GM08714 (cell line): ENCODE data around the gene SLC25A22.

Experiments
- H3K4me3 ChIP-seq: fragments of 200-500 bp; sonication (Bioruptor generic); 2 replicates; pipeline ENCODE4 v1.5.1; 2014; ENCODE audit warnings: mild to moderate bottlenecking, low read length, inconsistent platforms
- ZNF274 ChIP-seq: IDR thresholded peaks from 2 replicates; pipeline ENCODE4 v1.6.1; 2012; ENCODE audit warnings: mild to moderate bottlenecking, low read depth, low read length

The SLC25A22 gene

DNA sequence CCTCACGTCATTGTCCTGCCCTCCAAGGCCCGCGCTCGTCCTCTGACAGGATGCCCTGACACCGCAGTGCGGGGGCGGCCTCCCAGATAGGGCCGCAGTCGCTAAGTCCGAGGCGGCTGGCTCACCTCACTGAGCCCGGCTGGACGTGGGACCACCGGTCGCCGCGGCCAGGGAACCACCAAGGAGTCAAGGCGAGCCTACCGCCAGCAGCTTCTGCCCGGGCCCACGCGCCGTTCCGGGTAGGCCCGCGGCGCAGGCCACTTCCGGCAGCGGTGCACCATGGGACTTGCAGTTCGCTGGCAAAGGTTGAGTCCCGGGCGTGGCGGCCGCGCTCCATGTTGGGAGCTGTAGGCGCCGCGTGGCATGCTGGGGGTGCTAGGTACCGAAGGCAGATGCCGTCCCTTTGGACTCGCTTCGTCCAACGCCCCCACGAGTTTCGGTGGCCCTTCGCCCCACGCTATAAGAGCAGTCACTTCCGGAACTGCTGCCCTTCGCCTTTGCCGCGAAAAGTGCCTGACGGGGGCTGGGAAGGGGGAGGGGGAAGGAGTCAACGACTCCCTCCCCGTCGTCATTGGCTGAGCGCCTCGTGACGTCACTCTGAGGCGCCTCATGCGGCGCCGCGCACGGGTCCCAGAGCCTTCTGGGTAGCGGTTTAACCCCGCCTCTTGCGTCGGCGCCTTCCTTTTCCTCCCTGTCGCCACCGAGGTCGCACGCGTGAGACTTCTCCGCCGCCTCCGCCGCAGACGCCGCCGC lies 11.4 kb upstream of the SLC25A22 start, which contains the start of gene RPLP2:
Gene RPLP2 (plus strand): TSS at position 681 of the 753 bp plus-strand sequence. CDS start 268 bp downstream, outside the sequence.
- H3K4me3 ChIP-seq, result peak within 1 kb of the TSS; percentile 76
- no peak for TF ChIP-seq ZNF274

DNA sequence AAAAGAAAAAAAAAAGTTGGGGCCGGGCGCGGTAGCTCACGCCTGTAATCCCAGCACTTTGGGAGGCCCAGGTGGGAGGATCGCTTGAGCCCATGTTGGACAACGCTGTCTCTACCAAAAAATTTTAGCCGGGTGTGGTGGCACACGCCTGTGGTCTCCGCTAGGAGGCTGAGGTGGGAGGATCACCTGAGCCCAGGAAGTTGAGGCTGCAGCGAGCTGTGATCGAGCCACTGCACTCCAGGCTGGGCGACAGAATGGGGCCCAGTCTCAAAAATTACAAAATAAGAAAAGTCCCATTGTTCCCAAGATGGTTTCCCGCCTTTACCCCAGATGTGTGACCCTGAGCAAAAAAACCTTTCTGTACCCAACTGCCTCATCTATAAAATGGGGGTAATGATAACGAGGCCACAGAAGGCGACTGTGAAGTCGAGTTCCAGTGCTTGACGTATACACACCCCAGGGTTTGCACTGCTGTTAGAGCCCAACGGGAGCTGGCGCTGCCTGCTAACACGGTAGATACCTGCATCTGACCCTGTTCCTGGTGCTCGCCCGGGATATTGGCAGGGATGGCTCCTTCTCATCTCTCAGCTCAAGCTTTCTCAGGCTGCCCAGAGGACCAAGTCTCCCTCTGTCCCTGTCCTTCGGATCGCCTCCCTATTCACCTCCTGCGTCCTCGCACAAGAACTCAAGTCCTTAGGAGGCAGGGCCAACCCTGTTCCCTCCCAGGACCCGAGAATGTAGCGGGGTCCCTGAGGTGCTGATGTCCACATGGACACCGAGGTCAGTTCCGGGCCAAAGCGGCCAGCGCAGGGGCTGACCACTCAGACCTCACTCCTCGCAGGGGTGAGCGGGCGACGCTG lies 10.6 kb upstream of the SLC25A22 start:
- H3K4me3 ChIP-seq, result peak overlapping the region; percentile 76
- no peak for TF ChIP-seq ZNF274

DNA sequence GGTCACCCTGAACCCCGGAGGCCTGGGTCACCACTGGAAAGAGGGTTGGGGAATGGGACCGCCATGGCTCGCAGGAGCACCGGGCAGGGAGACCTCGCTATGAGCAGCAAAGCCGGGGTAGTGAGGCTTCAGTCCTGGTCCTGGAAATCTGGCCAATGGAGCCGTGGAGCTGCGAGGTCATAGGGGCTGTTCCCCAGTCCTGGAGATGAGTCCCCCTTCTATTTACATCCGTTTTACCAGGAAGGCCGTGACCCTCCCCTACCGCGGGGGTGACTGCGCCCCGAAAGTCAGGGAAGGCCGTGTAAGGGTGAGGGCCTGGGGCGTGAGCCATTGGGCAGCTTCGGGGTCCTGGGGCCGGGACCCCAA lies 6.5 kb upstream of the SLC25A22 start:
- peak overlapping the region; percentile 88 for H3K4me3 ChIP-seq
- no peak for TF ChIP-seq ZNF274

DNA sequence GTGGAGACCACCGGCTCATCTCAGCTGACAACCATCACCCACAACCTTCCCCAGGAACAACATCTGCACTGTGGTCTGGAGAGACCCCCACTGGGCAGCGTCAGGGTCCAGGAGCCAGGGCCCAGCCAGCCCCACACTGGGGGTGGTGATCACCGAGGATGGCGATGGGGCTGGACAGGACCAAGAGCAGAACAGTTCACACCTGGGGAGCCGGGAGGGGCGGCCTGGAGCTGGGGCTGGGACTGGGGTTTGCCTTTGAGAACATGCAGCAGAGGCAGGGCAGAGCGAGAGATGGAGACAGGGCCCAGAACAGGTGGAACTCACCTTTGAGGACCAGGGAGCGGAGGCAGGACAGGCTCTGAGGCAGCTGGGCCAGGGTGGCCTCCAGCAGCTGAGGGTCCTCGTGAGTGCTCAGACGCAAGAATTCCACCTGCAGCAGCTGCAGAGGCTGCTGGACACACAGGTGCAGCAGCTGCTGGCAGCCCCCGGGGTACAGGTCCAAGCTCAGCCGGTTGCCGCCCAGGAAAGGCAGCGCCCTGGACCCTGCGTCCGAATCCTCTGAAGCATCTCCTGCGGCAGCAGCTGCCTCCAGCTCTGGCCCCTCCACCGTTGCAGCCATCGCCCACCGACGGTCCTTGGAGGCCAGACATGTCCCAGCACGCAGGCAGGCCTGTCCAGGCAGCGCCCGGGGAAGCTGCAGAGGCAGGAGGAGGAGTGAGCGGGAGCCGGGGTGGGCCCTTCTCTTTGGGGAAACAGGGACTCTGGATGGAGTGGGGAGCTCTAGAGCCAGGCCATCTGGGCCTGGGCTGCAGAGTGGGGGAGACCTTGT lies 5.9 kb upstream of the SLC25A22 start:
- TF ChIP-seq ZNF274, result no peak
- H3K4me3 ChIP-seq, result peak overlapping the region; percentile 88

DNA sequence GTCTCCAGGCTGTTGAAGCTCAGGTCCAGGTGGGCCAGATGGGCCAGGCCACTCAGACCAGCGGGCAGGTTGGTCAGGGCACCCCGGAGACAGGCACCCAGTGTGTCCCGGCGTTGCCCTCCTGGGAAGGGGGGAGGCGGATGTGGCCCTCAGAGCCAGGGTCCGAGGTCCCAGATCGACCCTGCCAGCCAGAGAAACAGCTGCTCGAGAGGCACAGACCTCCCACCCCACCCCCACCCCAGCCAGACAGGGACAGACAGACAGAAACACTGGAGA lies 5.3 kb upstream of the SLC25A22 start:
- H3K4me3 ChIP-seq, result peak overlapping the region; percentile 88; the same call in 1 of the 2 replicates
- no peak for TF ChIP-seq ZNF274

DNA sequence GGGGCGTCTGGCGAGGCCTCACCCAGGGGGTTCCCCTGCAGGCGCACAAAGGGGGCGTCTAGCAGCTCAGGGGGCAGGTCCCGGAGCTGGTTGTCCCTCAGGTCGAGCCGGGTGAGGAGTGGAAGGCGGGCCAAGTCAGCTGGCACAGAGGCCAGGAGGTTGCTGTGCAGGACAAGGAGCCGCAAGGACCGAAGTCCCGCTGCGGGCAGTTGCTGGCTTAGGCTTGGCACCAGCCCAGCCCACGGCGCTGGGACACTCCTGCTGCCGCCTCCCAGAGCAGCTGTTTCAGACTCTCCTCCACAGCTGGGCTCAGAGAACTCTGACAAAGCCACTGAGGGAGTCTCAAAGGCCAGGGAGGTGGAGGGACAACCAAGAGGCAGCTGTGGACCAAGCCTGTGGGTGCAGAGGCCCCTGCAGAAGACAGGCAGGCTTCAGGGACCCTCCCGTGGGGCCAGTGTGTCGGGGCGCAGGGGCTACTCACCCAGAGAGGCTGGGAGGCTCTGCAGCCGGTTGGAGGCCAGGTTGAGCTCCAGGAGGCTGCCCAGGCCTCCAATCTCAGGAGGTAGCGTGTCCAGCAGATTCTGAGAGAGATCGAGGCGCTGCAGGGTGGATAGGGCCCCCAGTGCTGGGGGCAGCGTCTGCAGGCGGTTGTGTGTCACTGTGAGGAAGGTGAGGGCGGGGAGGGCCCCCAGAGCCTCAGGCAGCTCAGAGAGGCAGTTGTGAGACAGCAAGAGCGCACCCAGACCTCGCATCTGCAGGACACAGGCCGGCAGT lies 4.8 kb upstream of the SLC25A22 start:
- no peak for TF ChIP-seq ZNF274

DNA sequence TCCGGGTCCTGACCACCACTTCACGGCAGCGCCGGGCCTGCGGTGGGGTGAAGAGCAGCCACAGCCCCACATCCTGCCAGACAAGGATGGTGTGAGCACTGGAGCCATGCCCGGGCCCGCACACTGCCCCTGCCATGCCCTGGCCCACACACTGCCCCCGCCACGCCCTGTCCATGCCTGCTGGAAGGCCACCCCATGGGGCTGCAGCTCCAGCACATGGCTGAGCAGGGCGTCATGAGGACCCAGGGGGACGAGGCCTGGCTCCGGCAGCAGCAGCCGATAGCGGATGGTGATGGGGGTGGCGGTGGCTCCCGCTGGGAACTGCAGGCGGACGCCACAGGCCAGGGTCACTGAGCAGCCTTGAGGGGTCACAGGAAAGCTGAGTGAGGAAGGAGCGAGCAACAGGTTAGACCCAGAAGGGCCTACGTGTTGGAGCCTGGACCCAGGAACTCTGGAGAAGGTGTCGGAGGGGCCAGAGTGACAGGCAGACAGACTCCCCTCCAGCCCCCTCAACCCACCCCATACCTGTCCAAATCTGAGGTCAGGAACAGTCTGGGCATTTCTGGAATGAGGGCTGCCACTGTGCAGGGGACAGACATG lies 4.0 kb upstream of the SLC25A22 start:
- no peak for TF ChIP-seq ZNF274
- no peak overlapping the region for H3K4me3 ChIP-seq

More for the DNA sequence above, 4.8 kb upstream of the SLC25A22 start:
- H3K4me3 ChIP-seq, result no peak overlapping the region; the same call in 1 of the 2 replicates

DNA sequence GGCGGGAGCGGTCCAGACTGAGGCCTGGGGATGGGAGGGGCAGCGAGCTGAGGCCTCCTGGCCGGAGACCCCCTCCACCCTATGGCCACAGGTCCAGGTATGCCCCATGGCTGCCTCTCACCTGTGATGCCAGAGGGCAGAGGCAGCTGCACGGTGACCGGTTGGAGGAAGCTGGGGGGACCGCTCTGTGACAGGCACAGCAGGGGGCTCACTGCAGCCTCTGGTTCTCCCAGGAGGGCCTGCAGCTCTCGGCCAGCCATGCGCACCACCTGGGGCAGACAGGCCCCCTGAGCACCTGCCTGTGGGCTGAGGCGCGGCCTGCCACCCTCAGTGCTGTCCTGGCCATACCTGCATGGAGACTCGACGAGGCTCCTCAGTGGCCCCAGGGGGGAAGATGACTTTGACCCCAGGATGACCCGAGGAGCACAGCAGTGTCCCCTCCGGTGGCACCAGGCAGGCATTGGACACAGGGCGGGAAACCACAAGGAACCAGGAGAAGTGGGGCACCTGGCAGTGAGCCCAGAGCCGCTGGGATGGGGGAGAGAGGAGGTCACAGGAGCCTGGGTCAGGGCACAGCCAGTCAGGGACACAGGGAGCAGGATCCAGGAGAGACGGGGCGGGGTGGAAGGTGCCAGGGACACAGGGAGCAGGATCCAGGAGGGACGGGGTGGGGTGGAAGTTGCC lies 3.2 kb upstream of the SLC25A22 start:
- TF ChIP-seq ZNF274, result no peak
- no peak overlapping the region for H3K4me3 ChIP-seq

DNA sequence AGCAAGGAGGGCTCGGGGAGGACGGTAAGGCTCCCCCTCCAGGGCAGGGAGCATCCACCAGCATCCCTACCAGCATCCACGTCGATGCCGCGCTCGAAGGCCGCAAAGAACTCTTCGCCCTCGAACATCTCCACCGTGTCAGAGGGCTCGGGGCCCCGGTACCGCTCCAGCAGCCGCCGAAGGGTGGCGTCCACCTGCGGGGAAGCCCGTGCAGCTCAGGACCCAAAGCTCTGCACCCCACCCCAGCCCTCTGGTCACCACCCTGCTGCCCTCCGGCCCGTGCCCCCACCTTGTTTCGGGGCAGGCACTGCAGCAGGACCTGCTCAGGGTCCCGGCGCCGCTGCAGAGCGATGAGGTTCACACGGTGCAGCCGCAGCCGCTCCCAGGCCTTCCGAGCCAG lies 2.4 kb upstream of the SLC25A22 start:
- TF ChIP-seq ZNF274, result no peak

DNA sequence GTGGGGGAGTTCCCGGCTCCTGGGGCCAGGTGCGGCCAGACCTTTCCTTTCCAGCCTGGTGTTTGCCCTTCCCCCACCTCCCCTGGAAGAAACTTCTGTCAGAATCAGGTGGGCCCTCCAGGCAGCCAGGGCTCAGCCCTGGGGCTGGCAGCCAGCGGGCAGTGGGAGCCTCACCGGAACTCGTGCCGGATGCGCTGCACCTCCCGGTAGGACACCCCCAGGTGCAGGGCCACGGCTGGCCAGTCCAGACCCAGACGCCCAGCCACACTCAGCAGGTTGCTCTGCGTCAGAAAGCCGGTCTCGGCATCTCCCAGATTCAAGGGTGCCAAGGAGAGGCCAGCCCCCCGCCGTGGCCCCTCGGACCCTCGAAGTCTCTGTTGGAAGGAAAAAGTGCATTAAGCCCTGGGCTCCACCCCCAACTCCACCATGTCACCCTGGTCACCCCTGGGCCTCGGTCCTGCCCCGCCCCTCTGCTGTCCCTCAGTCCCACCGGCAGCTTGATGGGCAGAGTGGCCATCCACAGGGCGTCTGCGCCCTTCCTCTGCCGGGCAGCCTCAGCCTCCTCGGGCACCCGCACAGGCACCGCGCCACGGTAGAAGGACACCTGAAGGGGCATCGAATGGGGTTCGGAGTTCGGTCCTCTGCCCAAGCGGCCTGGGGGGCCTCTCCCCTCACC lies 1.7 kb upstream of the SLC25A22 start:
- no peak for TF ChIP-seq ZNF274
- no peak overlapping the region for H3K4me3 ChIP-seq

More for the DNA sequence above, 2.4 kb upstream of the SLC25A22 start:
- no peak overlapping the region for H3K4me3 ChIP-seq

DNA sequence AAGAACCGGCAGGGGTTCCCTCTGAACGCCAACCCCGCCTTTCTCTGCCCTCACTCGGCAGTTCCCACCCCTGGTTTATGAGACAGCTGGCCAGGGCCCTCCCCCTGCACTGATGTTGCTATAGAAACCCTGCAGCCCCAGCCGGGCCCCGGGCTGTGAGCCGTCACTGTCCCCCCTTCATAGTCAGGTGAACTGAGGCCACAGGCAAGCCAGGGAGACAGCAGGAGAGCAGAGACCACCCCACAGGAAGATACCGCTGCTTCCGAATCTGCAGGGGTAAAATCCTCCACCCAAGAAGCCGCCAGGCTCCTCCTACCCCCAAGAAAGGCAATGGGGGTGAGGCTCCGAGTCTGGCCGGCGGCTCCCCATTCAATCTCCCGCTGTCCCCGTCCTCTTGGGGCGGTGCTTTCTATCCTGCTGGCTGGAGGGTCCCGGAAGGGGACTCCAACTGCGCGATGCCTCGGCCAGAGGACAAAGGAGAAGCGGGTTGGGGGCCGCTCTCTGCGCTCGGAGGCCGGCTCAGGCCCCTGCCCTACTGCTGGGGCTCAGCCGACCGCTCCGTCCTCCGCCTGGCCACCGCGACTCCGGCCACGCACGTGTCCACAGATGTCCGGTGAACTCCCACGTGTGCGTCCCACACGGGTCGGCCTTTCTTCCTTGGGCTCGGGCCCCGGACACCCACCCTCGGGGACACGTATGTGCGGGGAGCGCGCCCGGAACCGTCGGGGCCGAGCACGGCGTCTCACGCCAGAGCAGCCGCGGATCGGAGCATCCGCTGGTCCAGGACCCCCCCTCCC lies 587 bp downstream of the SLC25A22 start:
- TF ChIP-seq ZNF274, result no peak
- peak overlapping the region; percentile 67 for H3K4me3 ChIP-seq
